CD4-positive, alpha-beta T cell treated with Interleukin-12 subunit alpha and Interleukin-12 subunit beta, for 1 hour (primary cell): ENCODE results near the gene KRT75.
"Not testable (repeated sequence)": the region's sequence is repeated elsewhere in the genome, so short reads cannot be mapped to it uniquely, and the experiment has no call there.

Source experiments
- DNase-seq: peaks from one replicate; pipeline ENCODE4 v3.0.0-alpha.2; 2020

Gene KRT75

DNA sequence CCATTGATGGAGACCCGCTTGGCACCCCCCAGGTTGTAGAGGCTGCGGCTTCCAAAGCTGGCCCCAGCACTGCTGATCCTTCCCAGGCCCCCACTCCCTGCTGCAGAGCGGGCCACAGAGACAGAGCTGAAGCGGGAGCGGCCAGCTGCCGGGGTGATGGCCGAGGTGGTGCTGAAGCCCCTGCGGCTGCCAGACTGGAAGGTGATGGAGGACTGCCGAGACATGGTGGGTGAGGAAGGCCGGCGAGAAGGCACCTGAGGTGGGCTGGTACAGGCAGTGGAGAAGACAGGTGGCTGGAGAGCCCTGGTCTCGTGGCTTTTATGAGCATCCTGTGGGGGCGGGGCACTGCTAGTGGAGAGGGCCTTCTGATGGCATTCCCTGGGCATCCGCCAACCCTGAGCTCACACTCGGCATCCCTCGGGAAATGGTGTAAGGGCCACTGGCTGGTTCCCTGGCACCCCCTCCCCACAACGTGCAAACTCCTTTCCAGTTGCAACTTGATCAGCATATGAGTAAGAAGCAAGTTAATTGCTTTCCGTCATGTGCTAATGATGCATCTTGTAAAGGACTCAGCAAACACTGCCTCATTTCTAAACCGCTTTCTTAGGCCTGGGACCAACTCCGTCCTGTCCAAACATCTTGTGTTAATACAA lies at the start of gene KRT75:
Gene KRT75, minus strand, starts transcription at position 291 of the 653 bp plus-strand sequence. Its CDS starts 67 bp downstream, at position 224.
- no peak for DNase-seq

DNA sequence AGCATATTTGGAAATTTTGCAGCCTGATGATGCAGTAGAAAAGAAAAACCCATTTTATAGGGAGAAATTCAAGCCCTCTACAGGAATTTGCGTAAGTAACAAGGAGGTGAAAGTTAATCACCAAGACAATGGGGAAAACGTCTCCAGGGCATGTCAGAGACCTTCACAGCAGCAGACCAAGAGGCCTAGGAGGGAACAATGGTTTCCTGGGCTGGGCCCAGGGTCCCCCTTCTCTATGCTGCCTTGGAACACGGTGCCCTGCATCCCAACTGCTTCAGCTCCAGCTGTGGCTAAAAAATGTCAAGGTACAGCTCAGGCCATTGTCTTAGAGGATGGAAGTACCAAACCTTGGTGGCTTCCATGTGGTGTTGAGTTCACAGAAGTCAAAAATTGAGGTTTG lies 45.9 kb upstream of the KRT75 start:
- no peak for DNase-seq

DNA sequence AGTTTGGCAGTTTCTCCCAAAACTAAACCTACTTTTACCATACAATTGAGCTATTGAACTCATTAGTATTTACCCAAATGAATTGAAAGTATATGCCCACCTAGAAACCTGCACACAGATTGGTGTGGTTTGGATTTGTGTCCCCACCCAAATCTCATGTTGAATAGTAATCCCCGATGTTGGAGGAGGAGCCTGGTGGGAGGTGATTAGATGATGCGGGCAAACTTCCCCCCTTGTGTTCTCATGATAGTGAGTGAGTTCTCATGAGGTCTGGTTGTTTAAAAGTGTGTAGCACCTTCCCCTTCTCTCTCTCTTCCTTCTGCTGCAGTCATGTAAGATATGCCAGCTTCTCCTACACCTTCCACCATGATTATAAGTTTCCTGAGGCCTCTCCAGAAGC lies 43.5 kb upstream of the KRT75 start:
- no peak for DNase-seq

DNA sequence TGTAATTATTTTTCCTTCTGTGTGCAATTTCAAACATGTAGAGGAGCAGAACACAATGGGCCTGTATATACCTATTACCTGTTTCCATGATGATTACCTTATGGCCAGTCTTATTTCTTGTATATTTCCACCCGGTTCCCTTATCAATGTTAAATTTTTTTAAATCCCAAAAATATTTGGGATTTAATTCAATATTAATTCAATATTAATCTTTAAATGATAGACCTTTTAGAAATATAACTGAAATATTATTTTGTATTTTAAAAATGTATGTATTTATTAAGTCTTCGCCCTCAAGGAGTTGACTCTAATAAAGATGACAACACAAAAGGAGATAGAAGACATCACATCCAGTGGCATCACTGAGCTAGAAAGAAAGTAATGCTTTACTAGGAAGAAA lies 40.0 kb upstream of the KRT75 start:
- DNase-seq, result no peak

- no peak for DNase-seq
Measured at GRCh38 chr12:52473768-52474167, 39.6 kb upstream of the KRT75 start, which contains the start of gene KRT6C. Gene KRT6C (minus strand): TSS chr12:52473805. CDS start chr12:52473737, 68 bp downstream.

- DNase-seq, result no peak
Measured at GRCh38 chr12:52469853-52470252, 35.7 kb upstream of the KRT75 start.

DNA sequence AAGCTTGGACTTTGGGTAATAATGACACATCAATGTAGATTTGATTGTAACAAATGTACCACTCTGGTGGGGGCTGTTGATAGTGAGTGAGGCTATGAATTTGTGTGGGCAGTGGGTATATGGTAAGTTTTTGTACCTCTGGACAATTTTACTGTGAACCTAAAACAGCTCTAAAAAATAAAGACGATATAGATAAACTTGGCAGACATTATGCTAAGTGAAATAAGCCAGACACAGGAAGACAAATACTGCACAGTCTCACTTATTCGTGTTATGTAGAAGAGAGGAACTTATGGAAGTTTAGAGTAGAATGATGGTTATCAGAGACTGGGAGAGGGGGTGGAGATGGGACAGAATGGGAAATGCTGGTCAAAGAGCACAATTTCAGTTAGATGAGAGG lies 30.7 kb upstream of the KRT75 start:
- no peak for DNase-seq

- no peak for DNase-seq
Measured at GRCh38 chr12:52461693-52462092, 27.5 kb upstream of the KRT75 start.

- no peak for DNase-seq
Measured at GRCh38 chr12:52458861-52459260, 24.7 kb upstream of the KRT75 start.

- DNase-seq, result no peak
Measured at GRCh38 chr12:52455821-52456220, 21.6 kb upstream of the KRT75 start.

DNA sequence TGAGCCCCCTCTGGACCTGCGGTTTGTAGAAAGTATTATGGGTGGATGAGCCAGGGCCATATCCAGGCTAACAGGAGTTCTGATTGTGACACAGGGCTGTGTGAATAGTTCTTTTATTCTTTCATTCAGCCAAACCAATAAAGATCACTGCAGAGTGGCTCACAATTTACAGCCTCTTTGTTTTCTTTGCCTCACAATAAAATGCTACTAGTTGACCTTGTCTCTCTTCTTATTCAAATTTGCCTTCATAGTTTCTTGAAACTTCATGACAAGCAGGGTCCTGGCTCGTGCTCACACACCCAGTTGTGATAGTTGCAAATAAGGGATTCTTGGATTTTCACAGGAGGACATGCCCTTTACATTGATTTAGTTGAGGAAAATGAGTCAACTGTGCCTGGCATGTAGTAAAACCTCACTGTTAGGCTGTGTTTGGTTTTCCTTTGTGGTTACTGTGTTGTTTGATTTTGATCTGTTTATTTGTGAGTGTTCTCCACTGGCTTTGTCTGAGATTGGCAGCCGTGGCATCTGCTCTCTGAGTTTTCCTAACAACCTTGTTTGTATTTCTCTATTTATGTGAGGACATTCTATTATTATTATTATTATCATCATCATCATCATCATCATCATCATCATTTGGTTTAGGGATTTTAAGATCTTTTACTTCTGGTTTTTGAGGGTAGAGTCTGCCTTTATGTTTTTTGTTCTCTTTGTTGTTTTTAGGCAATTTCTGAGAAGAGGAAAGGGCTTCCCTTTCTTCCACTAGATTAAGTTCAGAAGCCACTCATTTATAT lies 20.4 kb upstream of the KRT75 start:
- DNase-seq, result no peak

DNA sequence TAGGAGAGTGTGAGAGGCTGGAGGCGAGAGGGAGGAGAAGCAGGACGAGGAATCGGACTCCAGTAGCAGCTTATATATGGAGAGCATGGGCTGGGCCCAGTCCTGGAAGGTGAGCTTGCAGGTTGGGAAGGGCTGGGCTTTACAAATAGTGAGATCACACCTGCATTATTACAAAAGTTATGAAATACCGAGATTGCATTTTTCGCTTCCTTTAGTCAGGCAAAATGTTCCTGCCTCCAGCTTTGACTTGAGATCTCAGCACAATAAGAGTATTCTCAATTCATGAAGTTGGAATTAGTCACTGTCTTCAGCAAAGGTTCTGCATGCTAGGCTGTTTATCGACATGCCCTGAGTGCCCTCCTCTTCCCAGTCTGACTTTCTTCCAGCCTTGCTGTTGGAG lies 17.9 kb upstream of the KRT75 start, which contains the start of gene KRT6B:
Gene KRT6B, minus strand, starts transcription at position 46 of the 400 bp plus-strand sequence. CDS start 68 bp downstream, outside the sequence.
- DNase-seq, result no peak

GRCh38 chr12:52448228-52448627 lies 14.1 kb upstream of the KRT75 start:
- DNase-seq, result no peak

DNA sequence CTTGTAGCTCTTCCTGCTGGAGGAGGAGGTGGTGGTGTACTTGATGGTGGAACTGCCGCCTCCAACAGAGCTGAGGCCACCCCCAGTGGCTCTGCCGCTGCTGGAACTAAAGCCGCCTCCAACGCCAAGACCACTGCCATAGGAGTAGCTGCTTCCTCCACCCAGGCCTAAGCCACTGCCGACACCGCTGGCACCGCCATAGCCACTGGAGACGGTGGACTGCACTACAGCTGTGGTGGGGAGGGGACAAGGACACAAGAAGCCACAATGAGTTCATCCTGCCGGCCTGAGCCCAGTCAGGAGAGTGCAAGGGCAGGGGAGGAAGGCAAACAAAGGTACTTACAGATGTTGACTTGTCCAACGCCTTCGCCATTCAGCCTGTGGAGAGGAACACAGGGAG lies 13.0 kb upstream of the KRT75 start:
- DNase-seq, result not testable (repeated sequence)

- DNase-seq, result no peak
Measured at GRCh38 chr12:52446367-52447045, 12.3 kb upstream of the KRT75 start.

GRCh38 chr12:52445876-52446275 lies 11.7 kb upstream of the KRT75 start:
- DNase-seq, result no peak

- DNase-seq, result no peak
Measured at GRCh38 chr12:52444647-52445595, 10.8 kb upstream of the KRT75 start.

- DNase-seq, result no peak
Measured at GRCh38 chr12:52443966-52444365, 9.8 kb upstream of the KRT75 start.

GRCh38 chr12:52442600-52443061 lies 8.5 kb upstream of the KRT75 start:
- DNase-seq, result no peak

DNA sequence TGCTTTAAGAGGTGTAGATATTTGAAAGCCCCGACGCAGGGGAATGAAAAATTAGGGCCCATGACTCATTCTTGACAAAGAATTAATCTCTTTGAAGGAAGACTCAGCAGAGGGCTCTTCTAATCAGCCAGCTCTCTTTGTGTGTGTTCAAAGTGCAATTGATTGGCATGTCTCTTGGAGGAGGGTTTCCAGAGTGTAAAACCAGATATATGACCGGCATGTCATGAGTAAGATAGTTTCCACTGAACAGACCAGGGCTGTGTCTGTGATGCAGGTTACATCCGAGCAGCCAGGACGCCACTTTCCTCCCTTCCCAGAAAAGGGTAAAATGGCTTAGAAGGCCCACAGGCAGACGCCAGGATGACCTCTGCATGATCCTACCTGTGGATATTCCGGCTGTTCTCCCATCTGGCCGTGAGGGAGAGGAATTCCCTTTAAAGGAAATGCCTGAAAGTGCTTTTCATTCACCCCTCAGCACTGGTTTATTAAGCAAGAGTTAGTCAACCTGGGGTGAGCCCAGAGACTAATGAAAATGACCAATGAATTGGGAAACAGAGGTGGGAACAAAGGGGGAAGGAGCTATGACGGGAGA lies 7.2 kb upstream of the KRT75 start:
- DNase-seq, result no peak

DNA sequence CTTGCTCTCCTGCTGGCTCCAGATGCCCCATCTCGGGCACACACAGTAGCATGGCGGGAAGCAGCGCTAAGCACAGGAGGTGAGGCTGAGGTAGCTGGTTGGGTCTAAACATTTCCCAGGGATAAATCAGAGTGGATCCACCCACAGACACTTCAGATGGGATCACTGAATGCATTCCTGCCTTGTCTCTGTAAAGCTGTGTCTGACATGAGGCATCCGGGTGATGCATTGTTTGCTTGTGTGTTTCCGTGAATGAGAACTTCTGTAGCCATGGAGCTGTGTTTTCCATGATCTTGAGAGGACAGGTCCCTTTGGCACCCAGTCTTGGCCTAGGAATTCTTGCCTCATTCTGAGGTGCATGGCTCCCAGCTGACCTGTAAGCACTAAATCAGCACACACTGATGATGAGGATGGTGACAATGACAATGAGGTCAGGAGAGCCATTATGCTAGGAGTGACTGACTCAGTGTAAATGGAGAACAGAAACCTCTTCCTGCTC lies 6.7 kb upstream of the KRT75 start:
- no peak for DNase-seq

GRCh38 chr12:52439845-52440244 lies 5.7 kb upstream of the KRT75 start:
- DNase-seq, result no peak
